Left ventricle myocardium inferior (tissue), 1 donor: Measurements from ENCODE around the gene FRMD4A. TPM values are rescaled to one million over a fixed set of nuclear protein-coding genes. Genes with fewer than 3 reads are reported as not detected.

Source experiments
- DNase-seq: peaks from one replicate; pipeline ENCODE4 v3.0.0-alpha.2; 2020
- H3K27ac ChIP-seq: fragments of 200-600 bp; replicated peaks from 2 replicates; pipeline ENCODE4 v1.8.0; 2021
- H3K27me3 ChIP-seq: fragments of 200-600 bp; 2 replicates; pipeline ENCODE4 v1.8.0; 2021; ENCODE audit warnings: low read depth
- H3K36me3 ChIP-seq: fragments of 200-600 bp; 2 replicates; pipeline ENCODE4 v1.8.0; 2021
- H3K4me1 ChIP-seq: fragments of 200-600 bp; 2 replicates; pipeline ENCODE4 v1.8.0; 2021
- H3K4me3 ChIP-seq: fragments of 200-600 bp; 2 replicates; pipeline ENCODE4 v1.8.0; 2021; ENCODE audit warnings: mild to moderate bottlenecking, moderate library complexity
- H3K9me3 ChIP-seq: fragments of 200-600 bp; replicated peaks from 2 replicates; pipeline ENCODE4 v1.8.0; 2021
- CTCF ChIP-seq: fragments of 200-600 bp; IDR thresholded peaks from 2 replicates; pipeline ENCODE4 v1.8.0; 2021; ENCODE audit warnings: antibody characterized with exemption, mild to moderate bottlenecking, borderline replicate concordance
- intact Hi-C: fragments of 100-400 bp; cut with micrococcal nuclease; formaldehyde crosslinking; loops from one replicate; pipeline ENCODE4 v1.11.0; 2022
- total RNA-seq: library from RNA; stranded (reverse); fragmentation: NEBNext Ultra II Directional; extraction: Animal tissue kit (Norgen Biotek cat#: 25700); gene quantifications from one replicate; pipeline ENCODE4 v1.2.1, GENCODE V29; 2021
- donor health status: DM: no; HTN: yes; CAD: no; lungs with severe emphysema.

Gene FRMD4A
- total RNA-seq, 1 donor from 2014 or later: 26.1 TPM

- Histone ChIP-seq H3K27ac (peak overlapping the region; percentile 2), H3K4me3 (no peak overlapping the region), H3K27me3 (no peaks in the 10 kb centered on the region), H3K4me1 (peaks cover 20% of the 10 kb centered on the region), H3K9me3 (no peaks in the 10 kb centered on the region), H3K36me3 (peaks cover 97% of the 10 kb centered on the region)
- intact Hi-C loops: no loop called here
- no peak for DNase-seq
- no peak for TF ChIP-seq CTCF
These were observed 680.7 kb downstream of the FRMD4A start for GRCh38 chr10:13649844-13650520.

GRCh38 chr10:13648425-13648824 is 682.3 kb downstream of the FRMD4A start:
- no peak overlapping the region for H3K4me3 ChIP-seq
- intact Hi-C loops: no loop called here
- H3K9me3 ChIP-seq: no peaks in the 10 kb centered on the region
- H3K4me1 ChIP-seq: peaks cover 11% of the 10 kb centered on the region
- H3K27me3 ChIP-seq: no peaks in the 10 kb centered on the region
- H3K27ac ChIP-seq: peak overlapping the region; percentile 17
- H3K36me3 ChIP-seq: peaks cover 93% of the 10 kb centered on the region
- no peak for DNase-seq
- TF ChIP-seq CTCF: no peak

- no peak overlapping the region for H3K4me3 ChIP-seq
- intact Hi-C loops: no loop called here
- H3K36me3 ChIP-seq: peaks cover 80% of the 10 kb centered on the region
- peaks cover 12% of the 10 kb centered on the region for H3K9me3 ChIP-seq
- H3K27me3 ChIP-seq: no peaks in the 10 kb centered on the region
- H3K4me1 ChIP-seq: no peaks in the 10 kb centered on the region
- no peak for TF ChIP-seq CTCF
- no peak for DNase-seq
- no peak overlapping the region for H3K27ac ChIP-seq
These were observed 685.9 kb downstream of the FRMD4A start for GRCh38 chr10:13644866-13645265.

GRCh38 chr10:13643016-13643415 is 687.7 kb downstream of the FRMD4A start:
- H3K36me3 ChIP-seq: peaks cover 75% of the 10 kb centered on the region
- peaks cover 12% of the 10 kb centered on the region for H3K9me3 ChIP-seq
- no peak for DNase-seq
- no peak overlapping the region for H3K4me3 ChIP-seq
- H3K27me3 ChIP-seq: no peaks in the 10 kb centered on the region
- TF ChIP-seq CTCF: no peak
- H3K27ac ChIP-seq: no peak overlapping the region
- H3K4me1 ChIP-seq: no peaks in the 10 kb centered on the region
- intact Hi-C loops: no loop called here

GRCh38 chr10:13642293-13642692 is 688.4 kb downstream of the FRMD4A start:
- DNase-seq: no peak
- TF ChIP-seq CTCF: no peak
- intact Hi-C loops: no loop called here
- Histone ChIP-seq H3K4me1 (no peaks in the 10 kb centered on the region), H3K4me3 (no peak overlapping the region), H3K27me3 (no peaks in the 10 kb centered on the region), H3K9me3 (peaks cover 12% of the 10 kb centered on the region), H3K36me3 (peaks cover 69% of the 10 kb centered on the region), H3K27ac (no peak overlapping the region)
